HepG2 (cell line): ENCODE data around the gene CHMP4B. TPM values are rescaled to one million over a fixed set of nuclear protein-coding genes. Genes with fewer than 3 reads are reported as not detected.

Experiments used
- HNRNPL ChIP-seq: fragments of 200-400 bp; formaldehyde crosslinking; IDR thresholded peaks from 2 replicates; pipeline ENCODE4 v1.6.1; 2017; ENCODE audit warnings: mild to moderate bottlenecking, low read depth, low read length
- IRF9 ChIP-seq: sonication (generic); formaldehyde crosslinking; IDR thresholded peaks from 2 replicates; pipeline ENCODE4 v1.8.0; 2022; ENCODE audit warnings: missing genetic modification reagents, mild to moderate bottlenecking, borderline replicate concordance
- NCOA1 ChIP-seq: sonication (generic); formaldehyde crosslinking; IDR thresholded peaks from 2 replicates; pipeline ENCODE4 v1.9.0; 2021; ENCODE audit warnings: missing genetic modification reagents
- ZFP36 ChIP-seq: fragments of 150-350 bp; IDR thresholded peaks from 2 replicates; pipeline ENCODE4 v1.6.1; 2018; ENCODE audit warnings: borderline replicate concordance, low read length, low read depth; ENCODE audit not compliant: partially characterized antibody
- ZHX1 ChIP-seq: sonication (generic); formaldehyde crosslinking; IDR thresholded peaks from 2 replicates; pipeline ENCODE4 v1.8.1; 2022; ENCODE audit warnings: low read depth, mild to moderate bottlenecking, missing genetic modification reagents
- ZNF280B ChIP-seq: sonication (generic); formaldehyde crosslinking; IDR thresholded peaks from 2 replicates; pipeline ENCODE4 v1.5.0; 2020; ENCODE audit warnings: missing genetic modification reagents, mild to moderate bottlenecking, borderline replicate concordance
- ZNF709 ChIP-seq: sonication (generic); formaldehyde crosslinking; IDR thresholded peaks from 2 replicates; pipeline ENCODE4 v1.5.0; 2020; ENCODE audit warnings: mild to moderate bottlenecking, missing genetic modification reagents
- ZNF780A ChIP-seq: sonication (generic); formaldehyde crosslinking; IDR thresholded peaks from 2 replicates; pipeline ENCODE4 v1.8.0; 2022; ENCODE audit warnings: mild to moderate bottlenecking, missing genetic modification reagents, moderate library complexity
- polyA plus RNA-seq, 8 experiments: library from polyadenylated mRNA; depleted of rRNA in 3 of 8; stranded (reverse) in 7 of 8; unstranded in 1 of 8; fragments of >200 nt; fragmentation: Illumina TruSeq in 4 of 8; extraction: Trizol in 4 of 8; gene quantifications; 2 replicates each; pipeline versions ENCODE4 v1.2.1 to v1.2.3, GENCODE V29; 2011 to 2016; ENCODE audit warnings: low read depth in 4 of 8, missing spikeins in 1 of 8, mixed read lengths in 1 of 8; ENCODE audit not compliant: insufficient read depth in 1 of 8
- total RNA-seq, 5 experiments: library from RNA; depleted of rRNA; stranded (reverse); fragments of >200 nt; fragmentation: Illumina TruSeq; extraction: Trizol; gene quantifications; 2 replicates each; pipeline ENCODE4 v1.2.3, GENCODE V29; 2016; ENCODE audit warnings: low read depth in 1 of 5

CHMP4B gene
- total and polyA plus RNA-seq, 2 of the 13 experiments (the other 11 are each of a cell fraction or from before 2014, with no cell fraction given) = 40.1 to 45.6 TPM

GRCh38 chr20:33890557-33890956 lies 79.4 kb downstream of the CHMP4B start (continued):
- TF ChIP-seq NCOA1 (CRISPR knock-in tag) (no peak), ZNF709 (CRISPR knock-in tag) (no peak), ZHX1 (CRISPR knock-in tag) (no peak), ZNF780A (no peak), ZFP36 (no peak), IRF9 (CRISPR knock-in tag) (no peak), HNRNPL (no peak), ZNF280B (CRISPR knock-in tag) (no peak)
